Measurements from ENCODE around the gene FUT1. TPM values are rescaled to one million over a fixed set of nuclear protein-coding genes. Genes with fewer than 3 reads are reported as not detected.

The FUT1 gene
- total RNA-seq, 1 experiment from 2014 or later = 11.5 TPM

GRCh38 chr19:48770266-48770665, 17.8 kb upstream of the FUT1 start:
- H3K27me3 Mint-ChIP-seq (ENCODE audit: low read depth) = peaks cover 17% of the 10 kb centered on the region
- no peaks in the 10 kb centered on the region for H3K9me3 Mint-ChIP-seq
- H3K27ac Mint-ChIP-seq = no peak overlapping the region
- H3K4me3 Mint-ChIP-seq = no peak overlapping the region
- TF ChIP-seq CTCF (IDR thresholded peaks at IDR 0.05) = no peak
- TF ChIP-seq E2F1 (CRISPR knock-in tag; IDR thresholded peaks at IDR 0.05) = no peak
- no peak for TF ChIP-seq CREB1 (CRISPR knock-in tag; IDR thresholded peaks at IDR 0.05)
- ChIA-PET POLR2A (no interaction called here), CTCF (interaction anchor here (1.0 to 2.1 kb wide), 3 partner anchors 18 to 57 kb away, joined by 3 to 7 read pairs (median 6); no protein-coding TSS in a partner anchor)
- peaks cover 12% of the 10 kb centered on the region for H3K4me1 Mint-ChIP-seq
- ATAC-seq (no peak), DNase-seq (ENCODE audit: low spot score) (no peak)
- H3K36me3 Mint-ChIP-seq = no peaks in the 10 kb centered on the region

GRCh38 chr19:48768994-48769713, 16.7 kb upstream of the FUT1 start:
- ATAC-seq = no peak
- Mint-ChIP-seq H3K27me3 (ENCODE audit: low read depth) (peaks cover 27% of the 10 kb centered on the region), H3K9me3 (no peaks in the 10 kb centered on the region)
- TF ChIP-seq ATF2 (CRISPR knock-in tag; IDR thresholded peaks at IDR 0.05; ENCODE audit: borderline replicate concordance, low read depth) = no peak
- TF ChIP-seq ZNF396 (CRISPR knock-in tag; IDR thresholded peaks at IDR 0.05; ENCODE audit: borderline replicate concordance) = no peak
- TF ChIP-seq PREB (CRISPR knock-in tag; IDR thresholded peaks at IDR 0.05; ENCODE audit: borderline replicate concordance) = no peak
- no peak for TF ChIP-seq ATF1 (CRISPR knock-in tag; IDR thresholded peaks at IDR 0.05)
- no peak for TF ChIP-seq ZMAT4 (CRISPR knock-in tag; IDR thresholded peaks at IDR 0.05)
- TF ChIP-seq GRHL2 (CRISPR knock-in tag; IDR thresholded peaks at IDR 0.05; ENCODE audit: insufficient replicate concordance, severe bottlenecking) = no peak
- no peak for TF ChIP-seq SMAD3 (CRISPR knock-in tag; IDR thresholded peaks at IDR 0.05; ENCODE audit: borderline replicate concordance)
- no peak for TF ChIP-seq ELF4 (CRISPR knock-in tag; IDR thresholded peaks at IDR 0.05; ENCODE audit: low read depth)
- TF ChIP-seq ZNF317 (CRISPR knock-in tag; IDR thresholded peaks at IDR 0.05; ENCODE audit: borderline replicate concordance, low read depth) = no peak
- TF ChIP-seq ZNF425 (CRISPR knock-in tag; conservative IDR thresholded peaks at IDR 0.05) = no peak
- TF ChIP-seq CREB1 (CRISPR knock-in tag; IDR thresholded peaks at IDR 0.05) = no peak
- no peak for TF ChIP-seq AFF4 (CRISPR knock-in tag; IDR thresholded peaks at IDR 0.05; ENCODE audit: borderline replicate concordance)
- no peak for TF ChIP-seq ZNF281 (CRISPR knock-in tag; IDR thresholded peaks at IDR 0.05)
- TF ChIP-seq RORB (CRISPR knock-in tag; IDR thresholded peaks at IDR 0.05) = no peak

More at GRCh38 chr19:48768994-48769713, 16.7 kb upstream of the FUT1 start:
- no peak overlapping the region for H3K27ac Mint-ChIP-seq
- DNase-seq (ENCODE audit: low spot score) = no peak
- H3K4me3 Mint-ChIP-seq = no peak overlapping the region
- POLR2A ChIA-PET = interaction anchor here (0.9 kb wide), 1 partner anchor 10 kb away, joined by 3 read pairs; no protein-coding TSS in a partner anchor
- CTCF ChIA-PET = interaction anchor here (1.0 to 2.1 kb wide), 2 partner anchors 19 to 26 kb away, joined by 3 to 7 read pairs; no protein-coding TSS in a partner anchor
- no peaks in the 10 kb centered on the region for H3K36me3 Mint-ChIP-seq
- peaks cover 12% of the 10 kb centered on the region for H3K4me1 Mint-ChIP-seq
